GM12878 (cell line): Measurements from ENCODE around the gene CCDC170. TPM values are rescaled to one million over a fixed set of nuclear protein-coding genes. Genes with fewer than 3 reads are reported as not detected.

ENCODE experiments used
- ATAC-seq: fragments of 200-7000 bp; cut with Tn5 transposase; 3 replicates; pipeline ENCODE4 v1.9.1; 2020; ENCODE audit warnings: mild to moderate bottlenecking, moderate library complexity
- BruUV-seq: library from RNA; stranded (reverse); fragments of 400-500 nt; replicated peaks from 2 replicates; lab custom pipeline; 2021; lab: Mats Ljungman, UMichigan
- CTCF ChIA-PET: fragments of 300-600 bp; sonication (Branson Sonifier 250); formaldehyde crosslinking; extraction: SDS; loops from one replicate; lab custom pipeline; 2021; ENCODE audit warnings: inconsistent platforms; lab: Yijun Ruan, JAX
- POLR2A ChIA-PET: fragments of 350-600 bp; formaldehyde crosslinking; extraction: SDS; loops from one replicate; lab custom pipeline; 2021; ENCODE audit warnings: inconsistent platforms; lab: Charles Lee
- RAD21 ChIA-PET: fragments of 300-600 bp; sonication (Branson Sonifier 250); formaldehyde crosslinking; loops from one replicate; lab custom pipeline; 2023; ENCODE audit warnings: antibody characterized with exemption; ENCODE audit not compliant: unreplicated experiment; lab: Charles Lee
- SMC1A ChIA-PET: fragments of 300-600 bp; sonication (Branson Sonifier 250); formaldehyde crosslinking; loops from one replicate; lab custom pipeline; 2023; ENCODE audit not compliant: unreplicated experiment, uncharacterized antibody; lab: Charles Lee
- DNase-seq: peaks from one replicate; pipeline ENCODE4 v3.0.0-alpha.2; 2011; ENCODE audit warnings: low read depth, low spot score
- FAIRE-seq: peaks from 3 replicates; lab custom pipeline; 2011; peaks lifted over from hg19 to GRCh38; lab: Jason Lieb, UNC
- H2AFZ ChIP-seq: 2 replicates; pipeline ENCODE4 v1.6.0; 2011; ENCODE audit warnings: low read depth, low read length, control low read depth; ENCODE audit not compliant: control insufficient read depth
- H3K27ac ChIP-seq: 2 replicates; pipeline ENCODE4 v1.5.1; 2011; ENCODE audit warnings: control low read depth; ENCODE audit not compliant: control insufficient read depth, insufficient read depth
- H3K27me3 ChIP-seq, 2 experiments: replicated peaks in 1 of 2; 2 replicates each; pipeline versions ENCODE4 v1.6.0 to v1.6.1; 2011; ENCODE audit warnings: low read length in 1 of 2; ENCODE audit not compliant: control insufficient read depth in 2 of 2, insufficient read depth in 2 of 2
- H3K36me3 ChIP-seq, 2 experiments: 2 replicates each; pipeline ENCODE4 v1.5.1; 2011; ENCODE audit warnings: low read length in 1 of 2; ENCODE audit not compliant: control insufficient read depth in 2 of 2, insufficient read depth in 2 of 2
- H3K4me1 ChIP-seq: 2 replicates; pipeline ENCODE4 v1.6.1; 2011; ENCODE audit warnings: mild to moderate bottlenecking, low read length, moderate library complexity, mixed read lengths; ENCODE audit not compliant: control insufficient read depth, insufficient read depth
- H3K4me2 ChIP-seq: 2 replicates; pipeline ENCODE4 v1.6.0; 2011; ENCODE audit warnings: control low read depth; ENCODE audit not compliant: control insufficient read depth, insufficient read depth
- H3K4me3 ChIP-seq: fragments of 200-600 bp; sonication (generic); 2 replicates; pipeline ENCODE4 v1.5.1; 2016
- H3K79me2 ChIP-seq: 2 replicates; pipeline ENCODE4 v1.6.0; 2011; ENCODE audit warnings: low read length; ENCODE audit not compliant: control insufficient read depth, insufficient read depth
- H3K9ac ChIP-seq: 2 replicates; pipeline ENCODE4 v1.8.0; 2011; ENCODE audit warnings: low read length, control low read depth, mixed read lengths; ENCODE audit not compliant: control insufficient read depth, insufficient read depth
- H3K9me3 ChIP-seq: replicated peaks from 3 replicates; pipeline ENCODE4 v1.5.1; 2011; ENCODE audit warnings: mild to moderate bottlenecking, low read length; ENCODE audit not compliant: control insufficient read depth, insufficient read depth
- H4K20me1 ChIP-seq: 2 replicates; pipeline ENCODE4 v1.6.0; 2011; ENCODE audit not compliant: control insufficient read depth, insufficient read depth
- ASH2L ChIP-seq: fragments of 300-600, 200-600 bp; sonication (generic); IDR thresholded peaks from 2 replicates; pipeline ENCODE4 v1.6.1; 2017; ENCODE audit warnings: low read depth, mild to moderate bottlenecking, borderline replicate concordance
- ATF3 ChIP-seq: IDR thresholded peaks from 2 replicates; pipeline ENCODE4 v1.6.1; 2011; ENCODE audit warnings: low read depth, mild to moderate bottlenecking, low read length, moderate library complexity, borderline replicate concordance; ENCODE audit errors: extremely low read depth
- ATF7 ChIP-seq: fragments of 450-650 bp; IDR thresholded peaks from 2 replicates; pipeline ENCODE4 v1.6.1; 2016; ENCODE audit warnings: low read depth, mild to moderate bottlenecking
- BHLHE40 ChIP-seq, 2 experiments: fragments of 450-650 bp in 1 of 2; IDR thresholded peaks; 2 replicates each; pipeline ENCODE4 v1.6.1; 2011 to 2017; ENCODE audit warnings: low read depth in 2 of 2, borderline replicate concordance in 1 of 2, improper control_type of control experiment in 1 of 2, low read length in 1 of 2, mild to moderate bottlenecking in 1 of 2
- HDGF ChIP-seq: fragments of 450-650 bp; IDR thresholded peaks from 2 replicates; pipeline ENCODE4 v1.6.1; 2016; ENCODE audit warnings: antibody characterized with exemption
- NBN ChIP-seq: fragments of 450-650 bp; IDR thresholded peaks from 2 replicates; pipeline ENCODE4 v1.6.1; 2016
- NFIC ChIP-seq: IDR thresholded peaks from 2 replicates; pipeline ENCODE4 v1.6.1; 2012; ENCODE audit warnings: low read depth, mild to moderate bottlenecking, inconsistent platforms, low read length, moderate library complexity
- RB1 ChIP-seq: fragments of 450-650 bp; formaldehyde crosslinking; IDR thresholded peaks from 2 replicates; pipeline ENCODE4 v1.6.1; 2017; ENCODE audit warnings: mild to moderate bottlenecking, borderline replicate concordance
- SMAD1 ChIP-seq: fragments of 450-650 bp; IDR thresholded peaks from 2 replicates; pipeline ENCODE4 v1.6.1; 2018; ENCODE audit warnings: mild to moderate bottlenecking, low read depth; ENCODE audit not compliant: partially characterized antibody
- TARDBP ChIP-seq: IDR thresholded peaks from 2 replicates; pipeline ENCODE4 v1.6.1; 2016; ENCODE audit warnings: borderline replicate concordance
- USF1 ChIP-seq: IDR thresholded peaks from 2 replicates; pipeline ENCODE4 v1.6.1; 2011; ENCODE audit warnings: borderline replicate concordance, low read depth, mild to moderate bottlenecking, moderate library complexity, mixed read lengths, low read length; ENCODE audit not compliant: insufficient read depth; ENCODE audit errors: extremely low read length
- YY1 ChIP-seq: IDR thresholded peaks from 2 replicates; pipeline ENCODE4 v1.6.1; 2011; ENCODE audit warnings: low read depth, mild to moderate bottlenecking, low read length
- ZNF217 ChIP-seq: fragments of 450-650 bp; IDR thresholded peaks from 2 replicates; pipeline ENCODE4 v1.6.1; 2017; ENCODE audit warnings: antibody characterized with exemption, mild to moderate bottlenecking
- ZNF687 ChIP-seq: fragments of 450-650 bp; IDR thresholded peaks from 2 replicates; pipeline ENCODE4 v1.6.1; 2017; ENCODE audit warnings: mild to moderate bottlenecking, moderate library complexity
- WGBS: methylation state at CpG from one replicate; pipeline ENCODE4 v1.1.6; 2016; ENCODE audit warnings: low lambda C conversion rate; ENCODE audit not compliant: insufficient replicate concordance, insufficient coverage; ENCODE audit errors: missing lambda C conversion rate; 5-methylcytosine and 5-hydroxymethylcytosine counted together
- in situ Hi-C: fragments of 300-500 bp; cut with MboI; formaldehyde crosslinking; loops from 9 replicates; pipeline ENCODE4 v1.14.3; 2018; ENCODE audit warnings: mixed read lengths
- intact Hi-C: fragments of 100-400 bp; cut with micrococcal nuclease; formaldehyde crosslinking; loops from one replicate; pipeline ENCODE4 v1.14.2; 2022; ENCODE audit not compliant: unreplicated experiment
- polyA plus RNA-seq, 11 experiments: library from polyadenylated mRNA; depleted of rRNA in 4 of 11; unstranded in 6 of 11; stranded (reverse) in 5 of 11; fragments of >200 nt; fragmentation: Nextera tagmentation in 4 of 11; fragmentation: Illumina TruSeq in 1 of 11; extraction: Ambion mirVana in 4 of 11; extraction: Trizol in 1 of 11; gene quantifications; 1 replicate in 1 of 11; 2 replicates in 10 of 11; pipeline versions ENCODE4 v1.2.1 to v1.2.3, GENCODE V29; 2011 to 2016; ENCODE audit warnings: inconsistent platforms in 2 of 11, missing spikeins in 2 of 11, low read depth in 1 of 11
- total RNA-seq, 4 experiments: library from RNA; depleted of rRNA in 3 of 4; stranded (reverse); fragments of >200 nt in 3 of 4; fragmentation: Illumina TruSeq in 1 of 4; extraction: Trizol in 1 of 4; gene quantifications; 2 replicates each; pipeline versions ENCODE4 v1.2.1 to v1.2.3, GENCODE V29; 2013 to 2021

The CCDC170 gene
- total and polyA plus RNA-seq, 10 of the 15 experiments (the other 5 are each of a cell fraction or from before 2014, with no cell fraction given), result not detected

GRCh38 chr6:151629791-151630190 is 136.0 kb downstream of the CCDC170 start:
- ATAC-seq, result no peak
- Histone ChIP-seq H4K20me1 (no peaks in the 10 kb centered on the region), H3K79me2 (no peaks in the 10 kb centered on the region), H3K4me3 (no peak overlapping the region), H3K4me2 (no peak overlapping the region), H3K27ac (no peak overlapping the region), H2AFZ (no peak overlapping the region), H3K9ac (no peak overlapping the region), H3K4me1 (no peaks in the 10 kb centered on the region)
- ChIA-PET CTCF (no interaction called here), SMC1A (no interaction called here), RAD21 (interaction anchor here (0.6 kb wide), 1 partner anchor 61 kb away, joined by 3 read pairs; no protein-coding TSS in a partner anchor), POLR2A (no interaction called here)
- no peak for DNase-seq
- BruUV-seq, result no TSS peak
- 7% methylated on average over 4 of the region's 4 CpGs for WGBS
- FAIRE-seq, result no peak
- intact Hi-C loops, result no loop called here
- in situ Hi-C loops, result no loop called here
- TF ChIP-seq ATF3 (no peak), ZNF217 (no peak), NFIC (no peak), RB1 (no peak), ASH2L (no peak)
- TF ChIP-seq, all 136 proteins: peak for 0
- Histone ChIP-seq H3K27me3 (no peaks in the 10 kb centered on the region), H3K36me3 (no peaks in the 10 kb centered on the region), H3K9me3 (no peaks in the 10 kb centered on the region)

GRCh38 chr6:151630387-151630786 is 136.6 kb downstream of the CCDC170 start:
- no peaks in the 10 kb centered on the region for H3K36me3 ChIP-seq
- no peak for TF ChIP-seq USF1
- TF ChIP-seq HDGF, result no peak
- no peak for TF ChIP-seq SMAD1
- no peak for TF ChIP-seq ATF7
- no peak for TF ChIP-seq ZNF687
- TF ChIP-seq NBN, result no peak
- TF ChIP-seq YY1, result no peak
- TF ChIP-seq BHLHE40 (IDR thresholded peaks at IDR 0.05; ENCODE audit: borderline replicate concordance in 1 of 2, low read depth in 2 of 2, low read length in 1 of 2), result no peak
- TF ChIP-seq TARDBP, result no peak

More at GRCh38 chr6:151630387-151630786, 136.6 kb downstream of the CCDC170 start:
- H2AFZ ChIP-seq, result no peak overlapping the region
- H3K4me1 ChIP-seq, result no peaks in the 10 kb centered on the region
- ChIA-PET CTCF (interaction anchor here (1.4 kb wide), 1 partner anchor 15 kb away, joined by 3 read pairs; no protein-coding TSS in a partner anchor), POLR2A (no interaction called here), RAD21 (no interaction called here), SMC1A (no interaction called here)
- H3K27ac ChIP-seq, result no peak overlapping the region
- no peak overlapping the region for H3K4me2 ChIP-seq
- H3K9ac ChIP-seq, result no peak overlapping the region
- FAIRE-seq (no peak), DNase-seq (no peak), ATAC-seq (no peak)
- H3K79me2 ChIP-seq, result no peaks in the 10 kb centered on the region
- intact Hi-C loops (no loop called here), in situ Hi-C loops (no loop called here)
- H3K4me3 ChIP-seq, result no peak overlapping the region
- BruUV-seq, result no TSS peak
- no peaks in the 10 kb centered on the region for H3K27me3 ChIP-seq
- no peaks in the 10 kb centered on the region for H3K9me3 ChIP-seq
- no peaks in the 10 kb centered on the region for H4K20me1 ChIP-seq
